ENCODE results near the gene TMEM72.

The TMEM72 gene

DNA sequence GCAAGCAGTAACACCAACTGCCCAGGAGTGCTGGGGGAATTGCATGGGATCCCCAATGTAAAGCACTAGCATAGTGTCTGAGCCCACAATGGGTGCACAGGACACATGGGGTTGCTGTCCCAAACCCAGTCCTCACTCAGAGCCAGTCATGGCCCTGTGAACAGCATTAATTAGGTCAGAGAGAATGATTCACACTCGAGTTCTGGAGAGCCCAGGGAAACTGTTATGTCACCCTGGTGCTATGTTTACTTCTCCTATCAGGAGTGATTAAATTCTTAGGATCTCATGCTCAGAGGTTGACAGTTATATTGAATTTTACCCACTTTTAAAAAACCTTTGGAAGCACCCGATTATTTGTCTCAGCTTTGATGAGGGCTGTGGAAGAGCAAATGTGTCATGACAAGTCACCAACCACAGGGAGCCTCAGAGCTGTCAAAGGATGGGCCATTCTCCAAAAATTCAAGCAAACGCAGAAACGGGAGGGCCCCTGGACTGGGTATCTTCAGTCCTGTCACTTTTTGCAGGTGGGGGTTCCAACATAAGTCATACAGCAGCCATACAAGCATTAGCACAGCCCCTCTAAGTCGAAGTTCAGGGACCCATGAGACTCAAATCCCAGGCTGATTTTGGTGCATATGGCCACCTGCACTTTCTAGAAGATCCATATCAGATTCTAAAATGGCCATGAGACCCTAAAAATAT lies 47.2 kb downstream of the TMEM72 start:
- no peak for DNase-seq (ENCODE audit: low read depth)
- peak overlapping the region; percentile 83 for H3K4me3 ChIP-seq (ENCODE audit: low read depth, low read length)
- TF ChIP-seq CTCF (IDR thresholded peaks at IDR 0.05; ENCODE audit: insufficient read depth, low read depth, low read length, missing control alignments), result no peak

- peak overlapping the region; percentile 83 for H3K4me3 ChIP-seq (ENCODE audit: low read depth, low read length)
- DNase-seq (ENCODE audit: low read depth), result no peak
- no peak for TF ChIP-seq CTCF (IDR thresholded peaks at IDR 0.05; ENCODE audit: insufficient read depth, low read depth, low read length, missing control alignments)
Measured at GRCh38 chr10:44958898-44959246, 47.7 kb downstream of the TMEM72 start.

DNA sequence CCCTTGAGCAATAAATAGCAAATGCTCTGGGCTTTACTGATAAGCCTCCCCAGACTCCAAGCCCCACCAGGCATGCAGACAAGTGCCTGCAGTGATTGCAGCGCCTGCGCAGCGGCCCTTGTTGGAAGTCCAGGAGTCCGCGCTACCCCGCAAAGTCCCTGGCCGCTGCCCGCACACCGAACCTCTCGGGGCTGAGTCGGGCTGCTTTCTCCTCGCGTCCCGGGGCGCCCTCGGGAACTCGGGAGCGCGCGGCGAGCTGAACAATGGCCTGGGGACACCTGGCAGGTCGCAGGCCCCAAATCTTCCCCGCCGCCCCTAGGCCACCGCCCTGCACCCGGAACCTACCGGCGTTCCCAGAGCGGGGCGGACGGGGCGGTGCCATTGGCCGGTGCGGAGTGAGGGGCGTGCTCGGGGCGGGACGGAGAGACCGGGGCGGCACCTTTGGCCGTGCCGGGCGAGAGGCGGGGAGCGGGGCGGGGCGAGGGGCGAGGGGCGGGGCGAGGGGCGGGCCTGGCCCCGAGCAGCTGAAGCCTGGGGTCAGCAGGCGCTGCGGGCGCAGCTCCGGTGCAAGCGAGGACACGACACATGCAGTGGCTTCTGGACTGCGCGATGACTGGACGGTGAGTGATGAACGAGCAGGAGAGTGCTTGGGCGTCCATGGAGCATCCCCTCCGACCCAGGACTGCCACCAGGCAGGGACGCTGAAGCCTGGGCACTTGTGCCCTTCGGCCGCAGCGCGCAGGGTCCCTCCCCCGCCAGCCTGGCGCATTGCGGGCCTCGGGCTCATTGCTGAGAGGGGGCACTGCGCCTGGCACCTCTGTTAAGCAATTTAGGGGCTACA lies 48.3 kb downstream of the TMEM72 start, which contains the start of gene RASSF4:
RASSF4 (plus strand) TSS at position 556 of the 841 bp plus-strand sequence. CDS start 10,401 bp downstream, outside the sequence.
- peak within 1 kb of the TSS; percentile 83 for H3K4me3 ChIP-seq (ENCODE audit: low read depth, low read length)
- no peak for TF ChIP-seq CTCF (IDR thresholded peaks at IDR 0.05; ENCODE audit: insufficient read depth, low read depth, low read length, missing control alignments)
- peak; percentile 93 for DNase-seq (ENCODE audit: low read depth)

GRCh38 chr10:44960088-44960460 lies 48.9 kb downstream of the TMEM72 start:
- H3K4me3 ChIP-seq (ENCODE audit: low read depth, low read length), result peak overlapping the region; percentile 63
- TF ChIP-seq CTCF (IDR thresholded peaks at IDR 0.05; ENCODE audit: insufficient read depth, low read depth, low read length, missing control alignments), result no peak
- DNase-seq (ENCODE audit: low read depth), result no peak

GRCh38 chr10:44960482-44961229 lies 49.5 kb downstream of the TMEM72 start:
- TF ChIP-seq CTCF (IDR thresholded peaks at IDR 0.05; ENCODE audit: insufficient read depth, low read depth, low read length, missing control alignments), result no peak
- no peak for DNase-seq (ENCODE audit: low read depth)
- peak overlapping the region; percentile 63 for H3K4me3 ChIP-seq (ENCODE audit: low read depth, low read length)

DNA sequence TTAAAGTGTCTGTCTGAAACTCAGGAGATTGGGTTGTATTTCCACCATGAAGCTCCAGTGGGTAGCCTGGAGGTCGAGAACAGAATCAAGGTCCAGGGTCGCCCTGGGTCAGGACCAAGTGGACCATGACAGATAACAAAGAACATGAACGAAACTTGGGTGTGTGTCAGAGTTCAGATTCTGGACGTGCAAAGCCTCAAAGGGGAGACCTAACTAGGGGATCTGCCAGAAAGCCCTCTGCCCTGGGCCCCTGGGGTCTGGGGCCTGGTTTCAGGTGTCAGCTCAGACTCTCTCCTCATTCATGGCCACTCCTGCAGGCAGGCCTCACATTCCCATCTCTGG lies 50.1 kb downstream of the TMEM72 start:
- peak overlapping the region; percentile 63 for H3K4me3 ChIP-seq (ENCODE audit: low read depth, low read length)
- TF ChIP-seq CTCF (IDR thresholded peaks at IDR 0.05; ENCODE audit: insufficient read depth, low read depth, low read length, missing control alignments), result no peak
- DNase-seq (ENCODE audit: low read depth), result no peak

All from GM12865 (cell line).